AG09319 (cell line): ENCODE data around the gene ATMIN.

Source experiments
- DNase-seq: peaks from one replicate; pipeline ENCODE4 v3.0.0-alpha.2; 2010; ENCODE audit warnings: low read depth; ENCODE audit errors: extremely low read depth
- CTCF ChIP-seq: IDR thresholded peaks from 2 replicates; pipeline ENCODE4 v1.5.1; 2011; ENCODE audit warnings: low read depth, mild to moderate bottlenecking, inconsistent platforms, low read length, moderate library complexity

ATMIN gene

GRCh38 chr16:80991792-80992430 lies 43.7 kb upstream of the ATMIN start:
- no peak for TF ChIP-seq CTCF
- no peak for DNase-seq

GRCh38 chr16:80992676-80993293 lies 42.9 kb upstream of the ATMIN start:
- DNase-seq, result no peak
- no peak for TF ChIP-seq CTCF

- TF ChIP-seq CTCF, result no peak
- peak; percentile 53 for DNase-seq
Observed at GRCh38 chr16:80993307-80993706, 42.3 kb upstream of the ATMIN start.

- no peak for TF ChIP-seq CTCF
- no peak for DNase-seq
Observed at GRCh38 chr16:80993834-80994233, 41.8 kb upstream of the ATMIN start.

- TF ChIP-seq CTCF, result no peak
- DNase-seq, result no peak
Observed at GRCh38 chr16:80994451-80994850, 41.2 kb upstream of the ATMIN start.

- no peak for TF ChIP-seq CTCF
- no peak for DNase-seq
Observed at GRCh38 chr16:80996688-80997138, 38.9 kb upstream of the ATMIN start.

- no peak for TF ChIP-seq CTCF
- no peak for DNase-seq
Observed at GRCh38 chr16:80997139-80997798, 38.4 kb upstream of the ATMIN start.
